Panc1 (cell line): ENCODE measurements around the gene PIBF1. TPM values are rescaled to one million over a fixed set of nuclear protein-coding genes. Genes with fewer than 3 reads are reported as not detected.

Experiments used
- ATAC-seq: fragments of 200-7000 bp; cut with Tn5 transposase; 2 replicates; pipeline ENCODE4 v1.9.1; 2020; ENCODE audit warnings: mild to moderate bottlenecking, moderate library complexity
- BruUV-seq: library from RNA; stranded (reverse); fragments of 400-500 nt; replicated peaks from 2 replicates; lab custom pipeline; 2021; lab: Mats Ljungman, UMichigan
- CTCF ChIA-PET: fragments of 300-600 bp; sonication (Branson Sonifier 250); formaldehyde crosslinking; loops from one replicate; lab custom pipeline; 2022; ENCODE audit warnings: antibody characterized with exemption; lab: Charles Lee
- POLR2A ChIA-PET: fragments of 300-600 bp; sonication (Branson Sonifier 250); formaldehyde crosslinking; loops from one replicate; lab custom pipeline; 2022; ENCODE audit warnings: antibody characterized with exemption; lab: Charles Lee
- DNase-seq: peaks from one replicate; pipeline ENCODE4 v3.0.0-alpha.2; 2010; ENCODE audit warnings: low read depth, low spot score
- H3K27ac ChIP-seq: 2 replicates; pipeline ENCODE4 v1.5.1; 2011; ENCODE audit warnings: mild to moderate bottlenecking, low read length, inconsistent platforms
- H3K27me3 ChIP-seq: fragments of 200-500 bp; sonication (Bioruptor generic); 2 replicates; pipeline ENCODE4 v1.6.0; 2014; ENCODE audit warnings: low read length, inconsistent platforms; ENCODE audit not compliant: control insufficient read depth, insufficient read depth
- H3K36me3 ChIP-seq: fragments of 200-500 bp; sonication (Bioruptor generic); 2 replicates; pipeline ENCODE4 v1.5.1; 2014; ENCODE audit warnings: inconsistent platforms, mild to moderate bottlenecking, low read length, moderate library complexity; ENCODE audit not compliant: control insufficient read depth, insufficient read depth
- H3K4me1 ChIP-seq: 2 replicates; pipeline ENCODE4 v1.5.1; 2011; ENCODE audit warnings: inconsistent platforms, mild to moderate bottlenecking, low read length, moderate library complexity; ENCODE audit not compliant: control insufficient read depth, insufficient read depth
- H3K4me3 ChIP-seq, 2 experiments: 2 replicates each; pipeline ENCODE4 v1.5.1; 2011 to 2012; ENCODE audit warnings: low read depth in 2 of 2, low read length in 2 of 2, mild to moderate bottlenecking in 2 of 2, inconsistent platforms in 1 of 2, moderate library complexity in 1 of 2
- H3K9me3 ChIP-seq: fragments of 200-500 bp; sonication (Bioruptor generic); 2 replicates; pipeline ENCODE4 v1.5.1; 2014; ENCODE audit warnings: low read depth, mild to moderate bottlenecking, inconsistent platforms, low read length, moderate library complexity; ENCODE audit not compliant: control insufficient read depth, insufficient read depth
- CTCF ChIP-seq: fragments of 450-650 bp; IDR thresholded peaks from 2 replicates; pipeline ENCODE4 v1.5.1; 2017; ENCODE audit warnings: mild to moderate bottlenecking
- POLR2AphosphoS5 ChIP-seq: IDR thresholded peaks from 2 replicates; pipeline ENCODE4 v1.6.1; 2012; ENCODE audit warnings: mild to moderate bottlenecking, low read depth, low read length, moderate library complexity
- REST ChIP-seq, 2 experiments: IDR thresholded peaks; 2 replicates each; pipeline ENCODE4 v1.6.1; 2011 to 2012; ENCODE audit warnings: low read depth in 2 of 2, control low read depth in 1 of 2, low read length in 1 of 2, mild to moderate bottlenecking in 1 of 2, moderate library complexity in 1 of 2; ENCODE audit not compliant: insufficient read depth in 1 of 2
- SIN3A ChIP-seq: IDR thresholded peaks from 2 replicates; pipeline ENCODE4 v1.6.1; 2012; ENCODE audit warnings: low read depth, mild to moderate bottlenecking, low read length, moderate library complexity, borderline replicate concordance; ENCODE audit not compliant: insufficient read depth
- TCF7L2 ChIP-seq: IDR thresholded peaks from 2 replicates; pipeline ENCODE4 v1.6.1; 2011; ENCODE audit warnings: mild to moderate bottlenecking, low read depth, low read length, inconsistent platforms
- in situ Hi-C: cut with HindIII; loops from 2 replicates; pipeline ENCODE4 v1.10.0; 2016; ENCODE audit warnings: low sequenced_read_pairs, low pct_unique_long_range_greater_than_20kb
- intact Hi-C: fragments of 100-400 bp; cut with micrococcal nuclease; formaldehyde crosslinking; loops from one replicate; pipeline ENCODE4 v1.10.0; 2022; ENCODE audit not compliant: unreplicated experiment
- total RNA-seq: library from RNA; stranded (reverse); gene quantifications from one replicate; pipeline ENCODE4 v1.2.1, GENCODE V29; 2021; ENCODE audit not compliant: unreplicated experiment

The PIBF1 gene
- total RNA-seq, 1 experiment from 2014 or later: 11.7 TPM

- H3K36me3 ChIP-seq: no peaks in the 10 kb centered on the region; the same call in 1 of the 2 replicates
- no peak overlapping the region for H3K4me3 ChIP-seq
- intact Hi-C loops (no loop called here), in situ Hi-C loops (no loop called here)
- ATAC-seq (no peak), DNase-seq (no peak)
- TF ChIP-seq SIN3A (no peak), CTCF (no peak), TCF7L2 (no peak), REST (IDR thresholded peaks at IDR 0.05; ENCODE audit: insufficient read depth in 1 of 2, low read depth in 2 of 2, low read length in 1 of 2) (no peak), POLR2AphosphoS5 (no peak)
- no peaks in the 10 kb centered on the region for H3K27me3 ChIP-seq
- BruUV-seq: no TSS peak
- ChIA-PET CTCF (no interaction called here), POLR2A (interaction anchor here (0.7 kb wide), 1 partner anchor 965 kb away, joined by 3 read pairs; no protein-coding TSS in a partner anchor)
- no peak overlapping the region for H3K27ac ChIP-seq
- no peaks in the 10 kb centered on the region for H3K4me1 ChIP-seq
- H3K9me3 ChIP-seq: no peaks in the 10 kb centered on the region; the same call in 1 of the 2 replicates
These were observed 71.1 kb downstream of the PIBF1 start for GRCh38 chr13:72853000-72853399.

- ATAC-seq: no peak
- intact Hi-C loops: no loop called here
- CTCF ChIA-PET: no interaction called here
These were observed 82.4 kb downstream of the PIBF1 start for GRCh38 chr13:72864142-72865011.

GRCh38 chr13:72868229-72868628 is 86.3 kb downstream of the PIBF1 start:
- Histone ChIP-seq H3K9me3 (no peaks in the 10 kb centered on the region), H3K27me3 (no peaks in the 10 kb centered on the region), H3K4me3 (no peak overlapping the region), H3K27ac (no peak overlapping the region), H3K36me3 (no peaks in the 10 kb centered on the region; the same call in 1 of the 2 replicates), H3K4me1 (no peaks in the 10 kb centered on the region)
- no peak for DNase-seq
- TF ChIP-seq REST (IDR thresholded peaks at IDR 0.05; ENCODE audit: insufficient read depth in 1 of 2, low read depth in 2 of 2, low read length in 1 of 2) (no peak), CTCF (no peak), SIN3A (no peak), POLR2AphosphoS5 (no peak), TCF7L2 (no peak)
- intact Hi-C loops: no loop called here
- ATAC-seq: no peak
- CTCF ChIA-PET: no interaction called here
- POLR2A ChIA-PET: no interaction called here
- in situ Hi-C loops: no loop called here
- no TSS peak for BruUV-seq

More at GRCh38 chr13:72864142-72865011, 82.4 kb downstream of the PIBF1 start:
- in situ Hi-C loops: no loop called here
- POLR2A ChIA-PET: no interaction called here
- no peak for TF ChIP-seq SIN3A
- no TSS peak for BruUV-seq
- Histone ChIP-seq H3K4me1 (no peaks in the 10 kb centered on the region), H3K9me3 (no peaks in the 10 kb centered on the region), H3K36me3 (no peaks in the 10 kb centered on the region; the same call in 1 of the 2 replicates), H3K4me3 (no peak overlapping the region), H3K27ac (no peak overlapping the region), H3K27me3 (no peaks in the 10 kb centered on the region)
- no peak for DNase-seq
